Activated naive CD8-positive, alpha-beta T cell treated with anti-CD3 and anti-CD28 coated beads, Interleukin-2, amount 50 U/mL, for 24 hours (primary cell): ENCODE data around the gene IQGAP1.
A peak's percentile ranks its signal among the peaks of the same experiment; 100 is the strongest.

Experiments used
- ATAC-seq: fragments of 150-1000 bp; cut with Tn5 transposase; one replicate; pipeline ENCODE4 v1.10.0; 2021
- DNase-seq: peaks from one replicate; pipeline ENCODE4 v3.0.0; 2021
- H3K27ac Mint-ChIP-seq: one replicate; pipeline ENCODE4 v1.8.0; 2021; ENCODE audit warnings: mild to moderate bottlenecking, mixed read lengths
- H3K27me3 Mint-ChIP-seq: one replicate; pipeline ENCODE4 v1.8.0; 2021; ENCODE audit warnings: mixed read lengths
- H3K36me3 Mint-ChIP-seq: one replicate; pipeline ENCODE4 v1.8.0; 2021; ENCODE audit warnings: low read depth, mixed read lengths
- H3K4me1 Mint-ChIP-seq: one replicate; pipeline ENCODE4 v1.8.0; 2021; ENCODE audit warnings: mixed read lengths
- H3K4me3 Mint-ChIP-seq: one replicate; pipeline ENCODE4 v1.8.0; 2021; ENCODE audit warnings: mild to moderate bottlenecking, moderate library complexity, mixed read lengths
- H3K9me3 Mint-ChIP-seq: one replicate; pipeline ENCODE4 v1.8.0; 2021; ENCODE audit warnings: mixed read lengths

IQGAP1 gene

DNA sequence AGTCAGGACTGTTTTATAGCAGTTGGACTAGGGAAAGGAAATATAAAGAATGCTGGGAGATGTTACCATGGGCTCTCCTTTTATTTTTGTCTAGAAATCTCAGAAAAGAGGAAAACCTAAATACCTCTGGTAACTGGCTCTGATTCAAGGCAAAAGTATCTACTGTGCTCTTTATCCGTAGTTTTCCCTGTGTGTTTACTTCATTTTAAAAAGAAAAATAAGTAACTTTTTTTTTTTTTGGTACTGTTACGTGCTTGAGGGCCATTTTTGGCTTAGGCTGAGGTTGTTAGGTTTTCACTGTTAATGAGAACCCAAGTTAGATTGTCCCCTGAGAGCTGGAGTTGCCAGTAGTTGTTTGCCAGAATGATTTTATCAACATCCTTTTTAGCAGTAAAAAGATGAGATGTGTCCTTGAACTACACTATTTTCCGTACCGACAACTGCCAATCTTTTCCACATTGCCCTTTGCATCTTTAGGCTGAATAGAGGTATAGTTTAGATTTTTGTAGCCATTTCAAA lies 35.8 kb downstream of the IQGAP1 start:
- no peak overlapping the region for H3K4me3 Mint-ChIP-seq
- DNase-seq (no peak), ATAC-seq (no peak)
- H3K4me1 Mint-ChIP-seq = peaks cover 66% of the 10 kb centered on the region
- peaks cover 18% of the 10 kb centered on the region for H3K36me3 Mint-ChIP-seq
- no peaks in the 10 kb centered on the region for H3K27me3 Mint-ChIP-seq
- peak overlapping the region; percentile 53 for H3K27ac Mint-ChIP-seq
- no peaks in the 10 kb centered on the region for H3K9me3 Mint-ChIP-seq

DNA sequence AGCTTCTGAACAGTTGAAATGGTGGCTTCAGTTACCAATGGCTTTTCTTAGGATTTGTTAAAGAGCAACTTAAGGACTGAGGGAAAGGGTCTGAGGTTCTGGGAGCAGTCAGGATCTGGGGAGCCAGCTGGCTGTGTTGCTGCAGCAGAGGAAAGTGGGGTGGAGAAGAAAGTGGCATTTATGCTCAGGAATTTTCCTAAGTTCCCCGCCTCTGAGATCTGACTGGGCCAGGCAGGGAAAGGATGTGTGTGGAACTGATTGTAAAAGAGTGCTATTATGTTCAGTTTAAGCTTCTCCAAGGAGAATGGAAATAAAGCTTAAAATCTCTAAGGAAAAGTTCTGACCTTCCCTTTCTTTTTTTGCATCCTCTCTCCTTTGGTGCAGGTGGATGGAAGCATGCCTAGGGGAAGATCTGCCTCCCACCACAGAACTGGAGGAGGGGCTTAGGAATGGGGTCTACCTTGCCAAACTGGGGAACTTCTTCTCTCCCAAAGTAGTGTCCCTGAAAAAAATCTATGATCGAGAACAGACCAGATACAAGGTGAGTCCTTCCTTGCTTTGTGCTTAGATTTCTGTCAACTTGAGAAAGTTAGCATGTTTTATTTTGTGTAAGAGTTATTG lies 37.8 kb downstream of the IQGAP1 start:
- Mint-ChIP-seq H3K9me3 (no peaks in the 10 kb centered on the region), H3K27ac (peak overlapping the region; percentile 67)

DNA sequence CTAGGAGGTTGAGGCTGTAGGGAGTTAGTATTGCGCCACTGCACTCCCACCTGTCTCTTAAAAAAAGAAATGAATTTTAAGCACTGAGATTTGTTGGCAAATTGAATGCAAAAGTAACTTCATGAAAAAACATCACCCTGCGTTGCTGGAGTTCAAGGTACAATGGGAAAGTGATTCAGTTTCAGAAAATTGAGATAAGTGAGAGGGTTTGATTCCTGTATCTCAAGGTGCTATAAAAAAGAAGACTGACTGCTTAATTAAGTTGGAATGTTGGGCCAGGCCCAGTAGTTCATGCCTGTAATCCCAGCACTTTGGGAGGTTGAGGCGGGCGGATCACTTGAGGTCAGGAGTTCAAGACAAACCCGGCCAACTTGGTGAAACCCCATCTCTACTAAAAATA lies 39.1 kb downstream of the IQGAP1 start:
- ATAC-seq = no peak

More for the DNA sequence above, 37.8 kb downstream of the IQGAP1 start:
- no peak overlapping the region for H3K4me3 Mint-ChIP-seq
- DNase-seq (no peak), ATAC-seq (no peak)
- peaks cover 46% of the 10 kb centered on the region for H3K4me1 Mint-ChIP-seq
- no peaks in the 10 kb centered on the region for H3K27me3 Mint-ChIP-seq
- peaks cover 26% of the 10 kb centered on the region for H3K36me3 Mint-ChIP-seq

DNA sequence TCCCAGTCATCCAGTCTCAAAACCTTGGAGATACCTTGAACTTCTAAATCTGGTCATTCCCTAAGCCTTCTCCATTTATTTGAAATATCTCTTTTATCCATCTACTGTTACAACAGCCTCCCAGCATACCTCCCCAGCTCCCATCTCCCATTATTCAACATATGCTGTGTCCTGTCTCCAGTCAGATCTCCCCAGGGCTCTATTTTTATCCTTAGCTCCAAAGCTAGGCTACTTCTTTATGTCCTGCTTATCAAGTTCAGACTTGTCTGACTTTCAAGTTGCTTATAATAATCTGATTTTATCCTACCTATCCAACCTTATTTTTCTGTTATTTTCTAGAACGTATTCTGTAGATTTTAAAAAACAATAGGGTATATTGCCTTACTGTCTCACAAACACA lies 44.2 kb downstream of the IQGAP1 start:
- peaks cover 52% of the 10 kb centered on the region for H3K36me3 Mint-ChIP-seq
- no peaks in the 10 kb centered on the region for H3K9me3 Mint-ChIP-seq
- ATAC-seq = no peak
- H3K4me1 Mint-ChIP-seq = peaks cover 4% of the 10 kb centered on the region
- H3K27me3 Mint-ChIP-seq = no peaks in the 10 kb centered on the region
- no peak overlapping the region for H3K4me3 Mint-ChIP-seq
- DNase-seq = no peak
- H3K27ac Mint-ChIP-seq = no peak overlapping the region

More for the DNA sequence above, 39.1 kb downstream of the IQGAP1 start:
- Mint-ChIP-seq H3K27ac (no peak overlapping the region), H3K4me1 (peaks cover 35% of the 10 kb centered on the region), H3K36me3 (peaks cover 27% of the 10 kb centered on the region), H3K9me3 (no peaks in the 10 kb centered on the region), H3K27me3 (no peaks in the 10 kb centered on the region), H3K4me3 (no peak overlapping the region)
- DNase-seq = no peak

DNA sequence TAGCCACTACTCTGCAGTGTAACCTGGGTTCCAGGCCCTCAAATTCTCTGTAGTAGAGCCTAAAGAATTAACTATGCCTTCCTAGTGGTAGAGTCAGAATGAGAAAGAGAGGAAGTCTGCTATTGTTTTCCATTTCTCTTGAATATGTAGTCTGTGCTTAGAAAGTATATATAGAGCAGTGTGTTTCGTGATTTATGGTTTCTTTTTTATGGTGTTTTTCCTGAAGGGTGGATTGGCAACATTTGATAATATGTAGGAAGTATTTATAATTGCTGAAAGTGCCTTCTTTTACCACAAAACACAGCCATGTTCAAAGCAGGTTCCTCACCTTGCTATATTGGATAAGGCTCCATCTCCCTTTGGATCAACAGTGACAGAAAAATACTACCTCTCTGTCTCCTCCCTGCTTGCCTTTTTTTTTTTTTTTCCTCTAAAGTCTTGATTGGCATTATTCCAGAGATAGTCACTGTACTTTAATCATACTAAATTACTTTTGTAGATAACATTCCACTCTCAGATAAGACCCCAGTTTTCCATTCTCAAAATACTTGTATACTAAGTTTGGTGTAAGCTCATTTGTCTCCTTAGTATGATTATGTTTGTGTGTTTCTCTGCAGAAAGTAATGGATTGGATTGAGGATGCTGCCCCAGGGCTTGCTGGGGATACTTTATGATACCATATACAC lies 47.8 kb downstream of the IQGAP1 start:
- H3K27me3 Mint-ChIP-seq = no peaks in the 10 kb centered on the region
- no peak for ATAC-seq
- no peak for DNase-seq
- peaks cover 4% of the 10 kb centered on the region for H3K4me1 Mint-ChIP-seq
- H3K4me3 Mint-ChIP-seq = no peak overlapping the region
- H3K36me3 Mint-ChIP-seq = peaks cover 45% of the 10 kb centered on the region
- H3K27ac Mint-ChIP-seq = no peak overlapping the region
- H3K9me3 Mint-ChIP-seq = no peaks in the 10 kb centered on the region

DNA sequence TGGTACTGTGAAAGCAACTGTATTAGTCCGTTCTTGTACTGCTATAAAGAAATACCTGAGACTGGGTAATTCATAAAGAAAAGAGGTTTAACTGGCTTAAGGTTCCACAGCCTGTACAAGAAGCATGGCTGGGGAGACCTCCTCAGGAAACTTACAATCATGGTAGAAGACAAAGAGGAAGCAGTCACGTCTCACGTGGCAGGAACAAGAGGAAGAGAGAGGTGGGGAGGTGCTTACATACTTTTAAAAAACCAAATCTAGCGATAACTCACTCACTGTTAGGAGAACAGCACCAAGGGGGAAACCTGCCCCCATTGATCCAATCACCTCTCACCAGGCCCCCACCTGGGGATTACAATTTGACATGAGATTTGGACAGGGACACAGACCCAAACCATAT lies 48.9 kb downstream of the IQGAP1 start:
- ATAC-seq = no peak
- no peaks in the 10 kb centered on the region for H3K9me3 Mint-ChIP-seq
- peak overlapping the region; percentile 53 for H3K27ac Mint-ChIP-seq
- H3K4me3 Mint-ChIP-seq = no peak overlapping the region
- H3K36me3 Mint-ChIP-seq = peaks cover 52% of the 10 kb centered on the region
- H3K4me1 Mint-ChIP-seq = peaks cover 4% of the 10 kb centered on the region
- no peak for DNase-seq
- no peaks in the 10 kb centered on the region for H3K27me3 Mint-ChIP-seq

DNA sequence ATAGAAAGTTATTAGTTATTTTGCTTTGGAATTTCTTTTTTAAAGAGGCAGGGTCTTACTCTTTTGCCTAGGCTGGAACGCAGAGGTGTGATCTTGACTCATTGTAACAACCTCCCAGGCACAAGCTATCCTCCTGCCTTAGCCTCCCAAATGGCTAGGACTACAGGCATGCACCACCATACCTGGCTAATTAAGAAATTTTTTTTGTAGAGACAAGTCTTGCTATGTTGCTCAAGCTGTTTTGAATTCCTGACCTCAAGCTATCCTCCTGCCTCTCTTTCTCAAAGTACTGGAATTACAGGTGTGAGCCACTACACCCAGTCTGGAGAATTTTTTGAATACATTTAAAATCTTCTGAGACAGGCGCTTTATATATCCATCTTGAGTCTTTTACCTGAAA lies 49.5 kb downstream of the IQGAP1 start:
- Mint-ChIP-seq H3K36me3 (peaks cover 56% of the 10 kb centered on the region), H3K27ac (no peak overlapping the region), H3K9me3 (no peaks in the 10 kb centered on the region), H3K4me1 (peaks cover 4% of the 10 kb centered on the region), H3K4me3 (no peak overlapping the region), H3K27me3 (no peaks in the 10 kb centered on the region)
- ATAC-seq = no peak
- DNase-seq = no peak

DNA sequence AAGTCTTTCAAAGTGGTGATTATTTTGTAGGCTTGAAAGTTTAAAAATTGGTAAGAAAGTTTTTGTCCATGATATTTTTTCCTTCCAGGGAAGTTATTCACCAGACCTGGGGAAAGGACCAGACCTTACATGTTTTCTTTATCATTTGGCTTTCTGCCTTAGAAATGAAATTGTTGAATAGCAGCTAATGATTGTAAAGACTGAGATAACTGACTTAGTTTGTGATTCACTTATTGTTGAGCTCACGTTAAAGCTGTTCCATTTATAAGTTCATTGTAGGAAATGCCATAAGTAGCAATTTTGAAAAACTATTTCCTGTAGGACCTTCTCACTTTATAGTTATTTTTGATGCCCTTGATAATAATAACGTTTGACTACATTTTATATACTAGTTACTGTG lies 51.9 kb downstream of the IQGAP1 start:
- Mint-ChIP-seq H3K4me3 (no peak overlapping the region), H3K9me3 (no peaks in the 10 kb centered on the region), H3K27me3 (no peaks in the 10 kb centered on the region), H3K27ac (no peak overlapping the region), H3K36me3 (peaks cover 45% of the 10 kb centered on the region), H3K4me1 (peaks cover 4% of the 10 kb centered on the region)
- ATAC-seq (no peak), DNase-seq (no peak)

DNA sequence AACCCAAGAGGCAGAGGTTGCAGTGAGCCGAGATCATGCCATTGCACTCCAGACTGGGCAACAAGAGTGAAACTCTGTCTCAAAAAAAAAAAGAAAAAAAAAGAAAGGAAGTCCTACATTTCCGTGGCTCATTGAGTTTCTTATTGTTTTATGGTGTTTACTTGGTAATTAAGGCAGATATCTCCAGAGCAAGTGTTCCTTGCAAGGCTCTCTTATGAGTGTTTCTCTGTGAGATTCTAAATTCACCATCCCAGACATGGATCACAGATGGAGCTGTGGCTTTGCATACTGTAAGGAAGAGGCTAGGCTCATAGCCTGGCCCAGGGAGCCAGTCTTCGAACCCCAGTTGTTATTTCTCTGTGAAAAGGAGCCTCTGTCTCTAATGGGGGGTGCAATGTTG lies 53.0 kb downstream of the IQGAP1 start:
- Mint-ChIP-seq H3K36me3 (peaks cover 44% of the 10 kb centered on the region), H3K27ac (no peak overlapping the region)

DNA sequence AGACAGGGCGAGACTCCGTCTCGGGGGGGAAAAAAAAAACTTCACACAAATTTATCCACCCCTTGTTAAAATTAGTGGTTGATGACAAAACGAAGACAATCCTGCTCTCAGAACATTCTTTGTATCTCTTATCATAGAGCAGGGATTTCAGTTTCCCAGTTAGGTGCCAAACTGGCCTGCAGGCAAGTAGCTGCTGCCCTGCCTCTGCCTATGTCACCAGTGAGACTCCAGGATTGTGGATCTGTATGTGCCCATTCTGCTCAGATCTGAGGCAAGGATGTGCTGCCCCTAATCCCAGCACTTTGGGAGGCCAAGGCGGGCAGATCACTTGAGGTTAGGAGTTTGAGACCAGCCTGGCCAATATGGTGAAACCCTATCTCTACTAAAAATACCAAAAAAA lies 54.4 kb downstream of the IQGAP1 start:
- DNase-seq (no peak), ATAC-seq (no peak)
- Mint-ChIP-seq H3K27me3 (no peaks in the 10 kb centered on the region), H3K9me3 (no peaks in the 10 kb centered on the region), H3K27ac (no peak overlapping the region), H3K36me3 (peaks cover 34% of the 10 kb centered on the region), H3K4me1 (no peaks in the 10 kb centered on the region), H3K4me3 (no peak overlapping the region)

More for the DNA sequence above, 53.0 kb downstream of the IQGAP1 start:
- Mint-ChIP-seq H3K9me3 (no peaks in the 10 kb centered on the region), H3K4me3 (no peak overlapping the region), H3K27me3 (no peaks in the 10 kb centered on the region), H3K4me1 (peaks cover 4% of the 10 kb centered on the region)
- DNase-seq (no peak), ATAC-seq (no peak)

DNA sequence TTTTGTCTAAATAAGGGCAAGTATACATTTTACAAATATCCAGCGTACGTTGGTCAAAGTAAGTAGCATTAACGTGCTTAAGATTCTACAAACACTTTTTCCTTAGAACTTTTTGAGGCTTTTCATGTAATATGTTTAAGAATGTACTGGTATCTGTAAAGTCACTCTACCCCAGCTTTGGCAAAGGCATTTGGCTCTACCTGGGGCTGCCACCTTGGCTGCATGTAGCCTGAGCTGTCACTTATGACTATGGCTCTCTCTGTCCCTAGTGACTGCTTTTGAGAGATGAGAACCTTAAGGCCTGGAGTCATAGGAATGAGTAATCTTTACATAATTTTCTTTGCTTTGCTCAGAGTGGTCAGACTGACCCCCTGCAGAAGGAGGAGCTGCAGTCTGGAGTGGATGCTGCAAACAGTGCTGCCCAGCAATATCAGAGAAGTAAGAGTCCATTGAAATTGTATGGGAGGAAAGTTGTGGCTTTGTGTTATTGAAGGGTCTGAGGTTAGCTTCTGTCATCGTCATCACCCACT lies 61.2 kb downstream of the IQGAP1 start:
- peaks cover 53% of the 10 kb centered on the region for H3K36me3 Mint-ChIP-seq
- no peaks in the 10 kb centered on the region for H3K27me3 Mint-ChIP-seq
- DNase-seq = no peak
- no peaks in the 10 kb centered on the region for H3K9me3 Mint-ChIP-seq
- ATAC-seq = no peak
- no peak overlapping the region for H3K4me3 Mint-ChIP-seq
- no peaks in the 10 kb centered on the region for H3K4me1 Mint-ChIP-seq
- no peak overlapping the region for H3K27ac Mint-ChIP-seq

DNA sequence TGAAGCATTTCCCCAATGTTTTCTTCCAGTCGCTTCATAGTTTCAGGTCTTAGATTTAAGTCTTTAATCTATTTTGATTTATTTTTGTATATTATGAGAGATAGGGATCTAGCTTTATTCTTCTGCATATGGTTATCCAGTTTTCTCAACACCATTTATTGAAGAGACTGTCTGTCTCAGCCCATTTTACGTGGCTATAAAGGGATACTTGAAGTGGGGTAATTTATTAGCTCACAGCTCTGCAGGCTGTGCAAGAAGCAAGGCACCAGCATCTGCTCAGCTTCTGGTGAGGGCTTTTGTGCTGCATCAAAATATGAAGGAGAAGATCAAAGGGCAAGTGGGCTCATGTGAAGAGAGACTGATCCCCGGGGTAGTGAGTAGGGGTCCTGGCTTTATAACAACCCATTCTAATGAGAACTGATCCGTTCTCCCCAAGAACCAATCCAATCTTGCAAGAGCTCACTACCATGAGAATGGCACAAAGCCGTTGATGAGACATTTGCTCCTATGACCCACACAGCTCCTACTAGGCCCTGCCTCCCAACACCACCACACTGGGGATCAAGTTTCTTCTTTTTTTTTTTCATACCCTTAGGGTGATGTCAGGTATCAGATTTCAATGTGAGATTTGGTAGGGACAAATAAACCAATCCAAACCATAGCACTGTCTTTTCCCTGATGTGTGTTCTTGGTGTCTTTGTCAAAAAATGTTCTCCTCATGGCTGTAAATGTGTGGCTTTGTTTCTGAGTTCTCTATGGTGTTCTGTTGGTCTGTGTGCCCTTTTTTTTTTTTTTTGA lies 63.2 kb downstream of the IQGAP1 start:
- Mint-ChIP-seq H3K27me3 (no peaks in the 10 kb centered on the region), H3K9me3 (no peaks in the 10 kb centered on the region), H3K36me3 (peaks cover 59% of the 10 kb centered on the region), H3K27ac (no peak overlapping the region), H3K4me3 (no peak overlapping the region), H3K4me1 (no peaks in the 10 kb centered on the region)
- peak; percentile 33 for ATAC-seq
- no peak for DNase-seq

DNA sequence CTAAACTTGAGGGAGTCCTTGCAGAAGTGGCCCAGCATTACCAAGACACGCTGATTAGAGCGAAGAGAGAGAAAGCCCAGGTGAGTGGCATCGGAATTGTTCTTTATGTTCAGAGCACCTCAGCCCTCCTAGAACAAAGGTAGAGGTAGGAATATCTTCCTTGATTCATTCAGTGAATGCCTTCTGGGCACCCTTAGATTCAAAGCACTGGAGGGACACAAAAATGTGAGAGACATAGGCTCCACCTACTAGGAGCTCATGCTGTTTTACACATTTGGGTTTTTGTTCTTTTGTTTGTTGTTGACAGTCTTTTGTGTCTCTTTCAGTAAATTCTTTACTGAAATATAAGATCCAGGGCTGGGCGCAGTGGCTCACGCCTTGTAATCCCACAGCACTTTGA lies 68.2 kb downstream of the IQGAP1 start:
- no peak overlapping the region for H3K27ac Mint-ChIP-seq
- no peaks in the 10 kb centered on the region for H3K4me1 Mint-ChIP-seq
- H3K4me3 Mint-ChIP-seq = no peak overlapping the region
- DNase-seq (no peak), ATAC-seq (no peak)
- H3K9me3 Mint-ChIP-seq = no peaks in the 10 kb centered on the region
- H3K36me3 Mint-ChIP-seq = peaks cover 60% of the 10 kb centered on the region
- no peaks in the 10 kb centered on the region for H3K27me3 Mint-ChIP-seq

DNA sequence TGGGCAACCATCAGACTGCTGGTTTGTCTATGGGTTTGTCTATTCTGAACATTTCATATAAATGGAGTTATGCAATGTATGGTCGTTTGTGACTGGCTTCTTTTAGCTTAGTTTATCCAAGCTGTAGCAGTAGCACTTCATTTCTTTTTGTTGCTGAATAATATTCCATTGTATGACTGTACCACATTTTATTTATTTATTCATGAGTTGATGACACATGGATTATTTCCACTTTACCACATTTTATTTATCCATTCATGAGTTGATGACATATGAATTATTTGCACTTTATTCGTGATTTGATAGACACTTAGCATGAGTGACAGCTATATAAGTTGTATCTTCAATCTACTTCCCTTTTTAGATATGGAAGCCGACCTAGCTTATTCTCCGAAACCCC lies 70.0 kb downstream of the IQGAP1 start:
- no peak for ATAC-seq
- Mint-ChIP-seq H3K9me3 (no peaks in the 10 kb centered on the region), H3K36me3 (peaks cover 53% of the 10 kb centered on the region), H3K27me3 (no peaks in the 10 kb centered on the region), H3K27ac (no peak overlapping the region), H3K4me1 (peaks cover 3% of the 10 kb centered on the region), H3K4me3 (no peak overlapping the region)
- DNase-seq = no peak
